Gastrocnemius medialis (tissue), 4 donors: ENCODE measurements around the gene PDE8A. TPM values are rescaled to one million over a fixed set of nuclear protein-coding genes. Genes with fewer than 3 reads are reported as not detected.
A peak's percentile ranks its signal among the peaks of the same experiment; 100 is the strongest.

ENCODE experiments used
- ATAC-seq, 2 donors: fragments of 150-250 bp; one replicate each; pipeline ENCODE4 v1.9.1; 2016
- DNase-seq, 2 donors: peaks; one replicate each; pipeline ENCODE4 v3.0.0-alpha.2; 2019
- H3K27ac ChIP-seq, 4 donors: fragments of 200-600 bp; sonication (generic); 1 replicate in 1 of 4; 2 replicates in 3 of 4; pipeline ENCODE4 v1.5.1; 2016 to 2018; ENCODE audit warnings: mild to moderate bottlenecking in 2 of 4, moderate library complexity in 1 of 4
- H3K27me3 ChIP-seq, 3 donors: fragments of 200-600 bp; sonication (generic) in 2 of 3; 1 replicate in 1 of 3; 2 replicates in 2 of 3; pipeline versions ENCODE4 v1.5.1 to v1.6.0; 2016 to 2019; ENCODE audit warnings: mild to moderate bottlenecking in 1 of 3, moderate library complexity in 1 of 3
- H3K36me3 ChIP-seq, 2 donors: fragments of 200-600 bp; sonication (generic) in 1 of 2; one replicate each; pipeline ENCODE4 v1.5.1; 2017 to 2018
- H3K4me1 ChIP-seq, 2 donors: fragments of 200-600 bp; sonication (generic) in 1 of 2; one replicate each; pipeline ENCODE4 v1.5.1; 2016 to 2017; ENCODE audit warnings: mild to moderate bottlenecking in 2 of 2
- H3K4me3 ChIP-seq, 4 donors: fragments of 200-600 bp; sonication (generic) in 3 of 4; 1 replicate in 1 of 4; 2 replicates in 3 of 4; pipeline ENCODE4 v1.5.1; 2016 to 2019; ENCODE audit warnings: mild to moderate bottlenecking in 2 of 4
- H3K9me3 ChIP-seq, 3 donors: fragments of 200-600 bp; sonication (generic) in 2 of 3; 1 replicate in 1 of 3; 2 replicates in 2 of 3; pipeline ENCODE4 v1.5.1; 2016 to 2019
- CTCF ChIP-seq, 5 experiments: fragments of 450-650 bp in 3 of 5; fragments of 200-600 bp in 2 of 5; sonication (generic) in 2 of 5; IDR thresholded peaks in 4 of 5; conservative IDR thresholded peaks in 1 of 5; 1 replicate in 4 of 5; 2 replicates in 1 of 5; pipeline ENCODE4 v1.5.1; 2016 to 2019; ENCODE audit warnings: antibody characterized with exemption in 5 of 5, mild to moderate bottlenecking in 3 of 5, moderate library complexity in 3 of 5
- POLR2A ChIP-seq, 2 donors: fragments of 450-650 bp; IDR thresholded peaks; one replicate each; pipeline ENCODE4 v1.6.1; 2017; ENCODE audit warnings: antibody characterized with exemption in 2 of 2, mild to moderate bottlenecking in 2 of 2, moderate library complexity in 2 of 2
- in situ Hi-C, 4 donors: fragments of 200-750 bp; cut with MboI; loops; one replicate each; pipeline versions ENCODE4 v1.15.0 to v1.8.0; 2017; ENCODE audit warnings: low sequenced_read_pairs in 4 of 4
- intact Hi-C: fragments of 100-400 bp; cut with DNase I; formaldehyde crosslinking; loops from one replicate; pipeline ENCODE4 v1.15.1; 2023; ENCODE audit warnings: low total_unique reads
- total RNA-seq, 4 donors: library from RNA; depleted of rRNA; stranded (reverse); fragments of >200 nt; gene quantifications; one replicate each; pipeline versions ENCODE4 v1.1.0 to v1.2.3, GENCODE V29; 2016

Gene PDE8A
- total RNA-seq, 4 donors from 2014 or later: 6.3 to 20.6 (median 13.9) TPM

DNA sequence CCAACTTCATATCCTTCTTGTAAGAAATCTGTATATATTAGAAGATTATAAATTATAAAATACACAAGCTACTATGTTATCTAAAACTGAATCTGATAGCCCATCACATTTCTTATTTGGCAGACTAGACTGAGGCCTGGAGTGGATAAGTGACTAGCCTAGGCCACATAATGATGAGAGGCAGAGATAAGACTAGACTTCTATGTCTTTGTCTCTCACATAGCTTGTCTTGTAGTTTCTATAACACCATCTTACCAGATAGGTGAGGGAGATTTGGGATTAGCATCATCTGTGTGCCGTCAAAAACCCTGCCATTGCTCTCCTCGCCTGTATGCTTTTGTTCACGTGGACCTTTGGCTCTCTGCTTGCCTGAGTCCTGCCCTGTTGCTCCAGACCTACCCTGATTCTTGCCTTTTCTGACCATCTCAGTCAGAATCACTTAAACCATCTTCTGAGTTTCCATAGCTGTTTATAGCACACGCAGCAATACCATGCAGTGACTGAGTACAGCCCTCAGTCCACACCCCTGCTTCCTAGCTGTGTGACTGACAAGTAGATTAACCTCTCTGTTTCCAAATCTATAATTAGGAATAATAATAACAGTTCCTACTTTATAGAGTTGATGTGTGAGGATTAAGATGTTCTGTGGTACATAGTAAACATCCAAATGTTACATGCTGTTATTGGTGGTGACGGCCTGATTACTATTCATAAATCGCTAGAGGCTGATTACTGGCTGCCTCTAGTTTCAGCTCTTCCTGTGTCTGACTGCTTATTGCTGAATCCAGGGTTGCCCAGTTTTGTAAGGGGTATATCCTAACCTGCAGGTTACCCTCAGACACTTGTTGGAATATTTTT lies 49.7 kb downstream of the PDE8A start:
- TF ChIP-seq CTCF (IDR thresholded peaks at IDR 0.05 in 4 of 5, conservative IDR thresholded peaks at IDR 0.05 in 1 of 5) (no peak), POLR2A (IDR thresholded peaks at IDR 0.05) (no peak)
- Histone ChIP-seq H3K9me3 (no peaks in the 10 kb centered on the region), H3K27ac (peak overlapping the region in 2 of 4 donors; percentile 24 to 28), H3K4me3 (no peak overlapping the region), H3K27me3 (no peaks in the 10 kb centered on the region), H3K36me3 (no peaks in the 10 kb centered on the region), H3K4me1 (peaks cover 27 to 50% of the 10 kb centered on the region in 2 donors)
- DNase-seq (no peak), ATAC-seq (no peak)
- intact Hi-C loops: no loop called here
- in situ Hi-C loops: no loop called here

- Histone ChIP-seq H3K9me3 (no peaks in the 10 kb centered on the region), H3K4me1 (peaks cover 24 to 43% of the 10 kb centered on the region in 2 donors), H3K36me3 (no peaks in the 10 kb centered on the region), H3K4me3 (no peak overlapping the region), H3K27ac (peak overlapping the region in 2 of 4 donors; percentile 24 to 28), H3K27me3 (no peaks in the 10 kb centered on the region)
- in situ Hi-C loops: no loop called here
- ATAC-seq (no peak), DNase-seq (no peak)
- TF ChIP-seq CTCF (IDR thresholded peaks at IDR 0.05 in 4 of 5, conservative IDR thresholded peaks at IDR 0.05 in 1 of 5) (no peak), POLR2A (IDR thresholded peaks at IDR 0.05) (no peak)
- intact Hi-C loops: no loop called here
Observed at GRCh38 chr15:85031944-85032558, 50.4 kb downstream of the PDE8A start.

DNA sequence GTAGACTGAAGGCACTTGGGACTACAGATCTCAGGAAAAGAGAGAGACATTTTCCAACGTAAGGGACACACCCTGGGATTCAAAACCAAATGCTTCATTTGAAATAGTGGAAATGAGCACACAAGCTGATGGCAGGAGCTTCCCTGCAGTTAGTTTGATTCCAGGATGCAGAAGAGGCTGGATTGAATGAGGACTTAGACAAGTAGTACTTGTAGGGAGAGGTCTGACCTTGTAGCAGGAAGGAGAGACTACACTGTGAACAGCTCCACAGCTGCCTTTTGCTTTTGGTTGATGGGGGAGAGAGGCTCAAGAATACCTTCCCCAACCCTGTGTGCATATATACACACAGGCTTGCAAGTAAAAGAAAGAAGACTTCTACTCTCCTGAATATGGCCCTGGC lies 51.5 kb downstream of the PDE8A start:
- H3K4me1 ChIP-seq: peaks cover 19 to 37% of the 10 kb centered on the region in 2 donors
- no peaks in the 10 kb centered on the region for H3K9me3 ChIP-seq
- no peaks in the 10 kb centered on the region for H3K36me3 ChIP-seq
- DNase-seq: no peak
- TF ChIP-seq CTCF (IDR thresholded peaks at IDR 0.05 in 4 of 5, conservative IDR thresholded peaks at IDR 0.05 in 1 of 5): no peak
- H3K27ac ChIP-seq: no peak overlapping the region
- in situ Hi-C loops (no loop called here), intact Hi-C loops (no loop called here)
- H3K27me3 ChIP-seq: no peaks in the 10 kb centered on the region
- no peak overlapping the region for H3K4me3 ChIP-seq
- no peak for ATAC-seq

- intact Hi-C loops (no loop called here), in situ Hi-C loops (no loop called here)
- no peaks in the 10 kb centered on the region for H3K27me3 ChIP-seq
- peaks cover 19 to 37% of the 10 kb centered on the region in 2 donors for H3K4me1 ChIP-seq
- no peak overlapping the region for H3K27ac ChIP-seq
- DNase-seq (no peak), ATAC-seq (no peak)
- H3K9me3 ChIP-seq: no peaks in the 10 kb centered on the region
- H3K36me3 ChIP-seq: no peaks in the 10 kb centered on the region
- TF ChIP-seq CTCF (IDR thresholded peaks at IDR 0.05 in 4 of 5, conservative IDR thresholded peaks at IDR 0.05 in 1 of 5) (no peak), POLR2A (IDR thresholded peaks at IDR 0.05) (no peak)
- no peak overlapping the region for H3K4me3 ChIP-seq
Observed at GRCh38 chr15:85034276-85034675, 52.6 kb downstream of the PDE8A start.
